GM12865 (cell line): ENCODE measurements around the gene B9D2.

Experiments used
- DNase-seq: peaks from one replicate; pipeline ENCODE4 v3.0.0; 2010; ENCODE audit warnings: low read depth
- H3K4me3 ChIP-seq: 2 replicates; pipeline ENCODE4 v1.5.1; 2011; ENCODE audit warnings: mild to moderate bottlenecking, low read depth, low read length, control low read depth
- CTCF ChIP-seq: IDR thresholded peaks from 2 replicates; pipeline ENCODE4 v1.5.1; 2011; ENCODE audit warnings: low read length, control low read depth, low read depth, inconsistent platforms; ENCODE audit not compliant: insufficient read depth; ENCODE audit errors: missing control alignments

B9D2 gene

GRCh38 chr19:41408256-41408655 is 44.3 kb upstream of the B9D2 start:
- no peak for TF ChIP-seq CTCF
- peak; percentile 48 for DNase-seq
- H3K4me3 ChIP-seq = no peak overlapping the region

- H3K4me3 ChIP-seq = no peak overlapping the region
- no peak for TF ChIP-seq CTCF
- DNase-seq = peak; percentile 52
Observed at GRCh38 chr19:41407271-41407670, 43.3 kb upstream of the B9D2 start.

GRCh38 chr19:41405776-41406175 is 41.8 kb upstream of the B9D2 start:
- no peak overlapping the region for H3K4me3 ChIP-seq
- no peak for DNase-seq
- no peak for TF ChIP-seq CTCF

- H3K4me3 ChIP-seq = no peak overlapping the region
- TF ChIP-seq CTCF = no peak
- no peak for DNase-seq
Observed at GRCh38 chr19:41403181-41403970, 39.4 kb upstream of the B9D2 start.

- no peak for TF ChIP-seq CTCF
- no peak for DNase-seq
- no peak overlapping the region for H3K4me3 ChIP-seq
Observed at GRCh38 chr19:41402010-41402409, 38.1 kb upstream of the B9D2 start.

GRCh38 chr19:41401483-41401882 is 37.5 kb upstream of the B9D2 start:
- TF ChIP-seq CTCF = no peak
- H3K4me3 ChIP-seq = no peak overlapping the region
- no peak for DNase-seq

GRCh38 chr19:41399525-41399924 is 35.6 kb upstream of the B9D2 start:
- no peak for TF ChIP-seq CTCF
- no peak for DNase-seq
- H3K4me3 ChIP-seq = no peak overlapping the region
